ENCODE measurements around the gene RAB10.

GRCh38 chr2:26008851-26009566 is 24.9 kb upstream of the RAB10 start:
- no peak for TF ChIP-seq POLR2A (IDR thresholded peaks at IDR 0.05; ENCODE audit: extremely low read depth, insufficient read length)
- TF ChIP-seq CTCF (IDR thresholded peaks at IDR 0.05; ENCODE audit: low read depth, low read length): no peak

Data from NB4 (cell line).